Dermis blood vessel endothelial cell (primary cell): ENCODE data around the gene APOA1. TPM values are rescaled to one million over a fixed set of nuclear protein-coding genes. Genes with fewer than 3 reads are reported as not detected.

Experiments
- DNase-seq: peaks from one replicate; pipeline ENCODE4 v3.0.0; 2010
- total RNA-seq: library from RNA; depleted of rRNA; stranded (reverse); fragments of >200 nt; gene quantifications from 2 replicates; pipeline ENCODE4 v1.2.3, GENCODE V29; 2014

APOA1 gene
- total RNA-seq, 1 donor from 2014 or later, result 0.17 TPM

DNA sequence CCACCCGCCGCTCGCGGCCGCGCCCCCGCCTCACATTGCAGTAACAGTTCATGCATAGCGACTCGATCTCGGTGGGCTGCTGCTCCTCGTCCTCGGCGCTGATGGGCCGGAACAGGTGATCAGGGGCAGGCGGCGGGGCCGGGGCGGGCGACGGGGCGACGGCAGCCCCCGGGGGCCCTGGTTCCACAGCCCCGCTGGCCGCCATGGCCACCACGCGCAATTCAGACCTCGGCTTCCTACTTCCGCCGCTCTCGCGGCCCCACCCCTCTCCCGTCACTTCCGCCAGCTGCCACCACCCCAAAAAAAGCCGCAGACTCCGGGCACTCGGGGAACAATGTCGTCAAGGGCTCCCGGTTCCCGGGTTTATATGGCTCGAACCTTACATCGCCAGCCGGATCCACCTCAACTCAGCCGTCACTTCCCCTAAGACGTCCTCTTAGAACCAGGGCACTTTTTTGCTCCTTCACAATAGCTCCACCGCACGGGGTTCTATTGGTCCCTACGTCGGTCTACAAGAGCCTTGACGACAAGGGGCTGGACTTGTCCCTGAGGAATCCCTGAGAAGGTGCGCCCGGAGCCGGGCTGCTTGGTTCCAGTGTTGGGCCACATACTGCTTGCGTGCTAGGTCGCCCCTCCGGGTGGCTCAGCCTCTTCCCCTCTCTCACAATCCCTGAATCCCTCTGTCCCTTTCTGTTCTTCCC is 49.5 kb downstream of the APOA1 start, which contains the start of gene ZPR1:
Gene ZPR1 (minus strand): TSS at position 238 of the 701 bp plus-strand sequence. CDS start 33 bp downstream, at position 205.
- DNase-seq, result peak; percentile 74

DNA sequence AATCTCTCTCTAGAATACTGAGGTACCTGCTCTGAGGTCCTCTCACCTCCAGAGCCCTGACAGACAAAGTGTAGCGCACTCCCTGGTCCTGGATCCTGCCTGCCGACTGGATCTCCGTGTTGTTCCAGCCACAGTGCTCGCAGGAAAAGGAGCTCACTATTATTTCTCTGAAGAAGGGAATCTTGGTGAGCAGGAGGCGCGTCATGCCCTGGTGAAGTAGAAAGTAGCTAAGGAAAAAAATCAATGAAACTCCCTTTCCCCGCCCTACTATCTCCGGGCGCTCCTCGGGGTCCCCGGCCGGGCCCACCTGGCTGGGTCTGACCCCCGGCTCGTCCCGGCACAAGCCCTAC is 50.0 kb downstream of the APOA1 start:
- peak; percentile 31 for DNase-seq

DNA sequence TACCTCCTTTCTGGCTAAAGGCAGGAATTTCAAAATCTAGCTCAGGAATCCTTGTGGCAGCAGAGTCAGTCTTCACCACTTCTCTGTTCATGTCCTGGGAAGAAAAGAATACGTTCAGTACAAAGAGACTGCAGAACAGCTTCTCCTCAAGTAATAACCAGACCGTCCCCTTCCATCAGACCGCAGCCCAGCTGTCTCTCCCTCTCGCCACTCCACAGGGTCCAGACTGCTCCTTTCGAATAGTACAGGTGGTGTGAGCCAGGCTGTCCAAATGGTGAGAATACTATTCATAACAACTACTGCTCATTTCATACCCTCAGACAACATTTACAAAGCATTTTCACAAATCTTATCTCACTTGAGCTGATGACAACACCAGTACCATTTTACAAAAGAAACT is 50.5 kb downstream of the APOA1 start:
- DNase-seq, result no peak

DNA sequence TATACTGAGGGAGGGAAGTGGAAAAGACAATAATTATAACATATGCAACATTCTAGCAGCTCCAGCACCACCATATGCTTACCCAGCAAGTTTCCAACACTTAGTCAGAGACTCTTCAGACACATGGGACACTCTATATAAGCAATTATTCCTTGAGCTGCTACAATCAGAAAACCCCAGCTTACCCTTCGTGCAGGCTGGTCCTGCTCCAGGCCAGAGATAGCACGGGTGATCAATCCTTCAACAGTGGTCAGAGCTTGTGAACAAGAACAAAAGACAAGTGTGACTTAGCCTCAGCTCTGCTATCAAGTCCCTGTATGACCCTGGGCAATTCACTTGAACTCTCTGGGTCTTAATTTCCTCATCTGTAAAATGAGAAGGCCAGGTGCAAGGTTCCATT is 51.1 kb downstream of the APOA1 start:
- DNase-seq, result no peak

Other genes with a start within 250 kb of the APOA1 start
- 17.2 and 17.9 TPM in 2 replicates for gene BUD13, start 64.6 kb downstream of the APOA1 start, total RNA-seq
- gene ZPR1, start 49.6 kb downstream of the APOA1 start, total RNA-seq, result 39.5 and 48.5 TPM in 2 replicates
- gene APOA5, start 45.7 kb downstream of the APOA1 start, total RNA-seq, result not detected in 2 replicates
- not detected in 2 replicates for gene APOA4, start 14.3 kb downstream of the APOA1 start, total RNA-seq
- not detected in 2 replicates for gene APOC3, start 7.7 kb downstream of the APOA1 start, total RNA-seq